T-helper 2 cell treated with Interferon-gamma antibody and Interleukin-4, amounts not matched to agents 5 μg/mL and 100 μg/mL, for 36 hours (primary cell): ENCODE measurements around the gene WHRN.

Experiments used
- DNase-seq: peaks from one replicate; pipeline ENCODE4 v3.0.0; 2021; ENCODE audit warnings: low spot score
- H3K27ac Mint-ChIP-seq: one replicate; pipeline ENCODE4 v1.8.0; 2021; ENCODE audit warnings: mild to moderate bottlenecking, mixed read lengths
- H3K27me3 Mint-ChIP-seq: one replicate; pipeline ENCODE4 v1.8.0; 2021; ENCODE audit warnings: low read depth, mixed read lengths
- H3K36me3 Mint-ChIP-seq: one replicate; pipeline ENCODE4 v1.8.0; 2021; ENCODE audit warnings: low read depth, mixed read lengths
- H3K4me1 Mint-ChIP-seq: one replicate; pipeline ENCODE4 v1.8.0; 2021; ENCODE audit warnings: low read depth, mixed read lengths
- H3K4me3 Mint-ChIP-seq: one replicate; pipeline ENCODE4 v1.8.0; 2022; ENCODE audit warnings: mild to moderate bottlenecking, moderate library complexity, mixed read lengths
- H3K9me3 Mint-ChIP-seq: one replicate; pipeline ENCODE4 v1.8.0; 2021; ENCODE audit warnings: mixed read lengths

Gene WHRN

DNA sequence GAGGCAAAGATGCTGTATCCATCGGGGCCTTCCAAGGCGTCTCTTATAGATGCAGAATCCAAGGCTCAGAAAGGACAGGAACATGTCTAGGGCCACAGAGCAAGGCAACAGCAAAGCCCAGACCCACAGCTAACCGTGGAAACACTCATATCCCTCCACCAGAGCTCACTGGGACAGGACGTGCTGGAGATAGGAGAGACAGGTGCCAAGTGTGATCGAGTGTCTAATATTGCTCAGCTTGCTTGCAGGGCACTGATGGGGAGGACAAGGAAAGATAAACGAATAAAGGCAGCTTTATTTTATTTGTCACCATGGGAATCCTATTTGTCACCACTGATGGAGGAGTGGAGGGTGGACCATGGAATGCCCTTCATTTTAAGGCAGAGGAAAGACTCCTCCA, 73.5 kb downstream of the WHRN start:
- no peak for DNase-seq
- no peak overlapping the region for H3K27ac Mint-ChIP-seq
- H3K4me3 Mint-ChIP-seq: no peak overlapping the region
- H3K27me3 Mint-ChIP-seq: peaks cover 3% of the 10 kb centered on the region
- H3K4me1 Mint-ChIP-seq: peaks cover 6% of the 10 kb centered on the region
- no peaks in the 10 kb centered on the region for H3K9me3 Mint-ChIP-seq
- no peaks in the 10 kb centered on the region for H3K36me3 Mint-ChIP-seq

DNA sequence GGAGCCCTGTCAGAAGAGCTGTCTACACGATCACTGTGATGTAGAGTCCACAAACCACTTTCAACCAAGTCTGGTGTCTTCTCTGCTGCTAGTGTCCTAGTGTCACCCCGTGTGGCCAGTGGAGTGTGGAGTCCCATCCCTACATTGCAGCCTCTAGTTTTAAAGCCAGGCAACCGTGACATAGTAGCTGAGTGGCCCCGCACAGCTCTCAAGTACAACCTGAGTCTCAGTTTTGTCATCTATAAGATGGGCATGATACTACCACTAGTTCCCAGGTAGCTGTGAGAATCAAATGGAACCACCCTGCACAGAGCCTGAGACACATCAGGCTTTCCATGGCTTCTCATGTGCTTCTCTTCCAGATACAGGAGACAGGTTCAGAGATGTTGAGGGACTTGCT, 74.3 kb downstream of the WHRN start:
- DNase-seq: no peak
- Mint-ChIP-seq H3K27me3 (peaks cover 3% of the 10 kb centered on the region), H3K4me1 (peaks cover 6% of the 10 kb centered on the region), H3K27ac (no peak overlapping the region), H3K9me3 (no peaks in the 10 kb centered on the region), H3K36me3 (no peaks in the 10 kb centered on the region), H3K4me3 (no peak overlapping the region)

DNA sequence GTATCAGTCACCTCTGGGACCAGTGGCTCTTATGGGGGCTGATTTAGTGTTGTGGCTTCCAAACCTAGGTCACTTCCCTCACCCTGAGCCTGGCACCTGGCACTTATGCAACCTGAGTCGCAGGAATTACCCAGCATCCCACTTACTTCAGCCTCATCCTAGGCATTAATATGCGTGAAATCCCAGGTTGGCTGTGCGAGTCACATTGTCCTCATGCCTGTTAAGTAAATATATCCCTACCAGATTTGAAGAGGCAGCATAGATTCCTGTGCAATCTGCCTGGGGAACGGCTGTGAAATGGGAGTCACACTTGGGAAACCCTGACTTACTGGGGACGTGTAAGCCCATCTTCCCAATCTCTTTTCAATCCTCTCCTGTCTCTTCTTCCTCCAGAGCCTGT, 74.8 kb downstream of the WHRN start:
- no peaks in the 10 kb centered on the region for H3K36me3 Mint-ChIP-seq
- peaks cover 6% of the 10 kb centered on the region for H3K4me1 Mint-ChIP-seq
- H3K27me3 Mint-ChIP-seq: peaks cover 5% of the 10 kb centered on the region
- no peak for DNase-seq
- H3K4me3 Mint-ChIP-seq: no peak overlapping the region
- no peak overlapping the region for H3K27ac Mint-ChIP-seq
- no peaks in the 10 kb centered on the region for H3K9me3 Mint-ChIP-seq

DNA sequence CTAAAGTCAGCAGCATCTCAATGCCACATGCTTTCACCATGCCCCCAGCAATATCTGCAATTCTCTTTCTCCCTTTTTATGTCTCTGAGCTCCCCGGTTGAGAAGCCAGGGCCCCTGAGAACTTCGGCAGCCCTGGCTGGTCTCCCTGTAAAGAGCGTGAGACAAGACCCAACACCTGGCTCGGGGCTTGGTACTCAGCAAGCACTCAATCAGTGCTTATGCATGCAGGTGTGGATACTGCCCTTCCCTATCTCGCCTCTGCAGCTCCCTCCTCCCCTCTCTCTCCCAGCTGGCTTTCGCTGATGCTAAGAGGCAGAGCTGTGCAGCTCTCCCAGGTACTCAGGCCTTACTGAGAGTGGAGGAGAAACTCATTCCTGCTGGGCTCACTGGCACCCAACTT, 75.8 kb downstream of the WHRN start:
- no peak for DNase-seq
- no peak overlapping the region for H3K27ac Mint-ChIP-seq
- H3K27me3 Mint-ChIP-seq: peaks cover 5% of the 10 kb centered on the region
- H3K9me3 Mint-ChIP-seq: no peaks in the 10 kb centered on the region
- no peaks in the 10 kb centered on the region for H3K36me3 Mint-ChIP-seq
- H3K4me3 Mint-ChIP-seq: no peak overlapping the region
- peaks cover 6% of the 10 kb centered on the region for H3K4me1 Mint-ChIP-seq

DNA sequence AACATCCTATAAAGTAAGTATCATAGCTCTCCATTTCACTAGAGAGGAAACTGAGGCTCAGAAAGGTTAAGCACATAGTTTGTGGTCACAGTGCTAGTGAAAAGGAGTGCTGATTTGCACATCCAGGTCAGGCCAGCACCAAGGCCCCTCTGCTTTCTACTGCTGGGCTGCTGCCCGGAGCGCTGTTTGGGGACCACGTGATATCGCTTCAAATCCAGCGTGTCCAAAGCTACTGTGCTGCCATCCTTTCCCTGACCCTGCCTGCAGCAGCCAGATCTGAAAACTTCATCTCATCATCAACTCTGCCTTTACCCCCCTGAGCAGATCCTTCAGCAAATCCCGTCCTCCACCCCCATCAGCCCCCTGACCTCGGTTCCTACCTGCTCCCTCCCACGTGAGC, 76.8 kb downstream of the WHRN start:
- H3K4me3 Mint-ChIP-seq: no peak overlapping the region
- no peaks in the 10 kb centered on the region for H3K9me3 Mint-ChIP-seq
- no peak overlapping the region for H3K27ac Mint-ChIP-seq
- DNase-seq: no peak
- H3K4me1 Mint-ChIP-seq: peaks cover 2% of the 10 kb centered on the region
- H3K36me3 Mint-ChIP-seq: no peaks in the 10 kb centered on the region
- peaks cover 5% of the 10 kb centered on the region for H3K27me3 Mint-ChIP-seq

DNA sequence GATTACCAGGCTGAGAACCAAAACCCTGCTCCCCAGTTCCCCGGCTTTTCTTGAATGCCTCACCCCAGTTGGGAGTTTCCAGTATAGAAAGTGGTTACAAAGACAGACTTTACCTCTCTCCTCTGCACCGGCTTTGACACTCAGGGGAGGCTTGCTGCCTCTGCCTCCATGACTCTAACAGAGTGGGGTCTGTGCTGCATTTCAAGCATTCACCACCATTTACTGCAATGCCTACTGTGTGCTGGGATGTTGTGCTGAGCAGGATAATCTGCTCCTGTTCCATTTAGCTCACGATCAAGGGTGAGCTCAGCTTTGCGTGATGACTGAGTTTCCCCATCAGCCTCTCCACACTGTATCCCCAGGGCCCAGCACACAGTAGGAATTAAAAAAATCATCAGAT, 77.6 kb downstream of the WHRN start:
- no peak overlapping the region for H3K27ac Mint-ChIP-seq

DNA sequence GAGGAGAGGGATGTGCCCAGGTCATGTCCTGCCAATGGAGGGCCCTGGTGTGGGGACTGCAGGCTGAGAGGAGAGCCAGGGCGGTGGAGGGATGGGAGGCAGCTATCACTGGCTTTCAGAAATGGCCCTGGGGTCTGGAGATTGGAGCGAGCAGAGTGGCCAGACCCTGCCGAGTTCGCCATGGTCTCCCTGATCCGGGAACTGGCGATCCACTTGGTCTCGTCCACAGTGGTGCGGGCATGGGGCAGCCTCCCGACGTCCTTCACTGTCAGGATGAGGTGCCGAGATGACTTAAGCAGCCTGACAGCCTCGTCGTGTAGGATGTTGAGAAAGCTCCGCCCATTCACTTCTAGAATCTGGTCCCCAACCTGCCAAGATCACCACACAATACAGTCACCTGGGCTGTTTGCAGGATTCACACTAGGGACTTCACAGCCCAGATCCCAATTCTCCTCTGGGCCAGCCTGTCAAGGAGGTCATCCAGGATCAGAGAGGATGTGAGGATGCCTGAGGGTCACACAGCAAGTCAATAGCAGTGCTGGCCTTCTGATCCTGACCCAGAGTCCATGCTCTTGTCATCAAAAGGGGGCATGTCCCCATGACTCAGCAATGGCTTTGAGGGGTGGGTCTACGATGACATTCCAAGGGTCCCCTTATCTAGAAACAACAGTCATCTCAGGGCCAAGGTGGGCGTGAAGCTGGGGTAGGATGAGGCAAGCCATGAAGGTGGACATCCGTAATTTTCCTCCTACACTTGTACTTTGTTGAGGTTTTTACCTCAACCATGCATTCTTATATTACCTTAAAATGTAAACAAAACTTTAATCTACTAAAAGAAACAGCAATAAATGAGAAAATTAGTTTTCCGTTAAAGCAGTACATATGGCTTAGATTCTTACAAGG, 79.0 kb downstream of the WHRN start:
- Mint-ChIP-seq H3K4me1 (no peaks in the 10 kb centered on the region), H3K36me3 (no peaks in the 10 kb centered on the region), H3K9me3 (no peaks in the 10 kb centered on the region), H3K27me3 (peaks cover 5% of the 10 kb centered on the region), H3K4me3 (no peak overlapping the region), H3K27ac (no peak overlapping the region)
- no peak for DNase-seq

More for the DNA sequence above, 77.6 kb downstream of the WHRN start:
- Mint-ChIP-seq H3K36me3 (no peaks in the 10 kb centered on the region), H3K4me1 (no peaks in the 10 kb centered on the region), H3K4me3 (no peak overlapping the region), H3K9me3 (no peaks in the 10 kb centered on the region), H3K27me3 (peaks cover 5% of the 10 kb centered on the region)
- no peak for DNase-seq

DNA sequence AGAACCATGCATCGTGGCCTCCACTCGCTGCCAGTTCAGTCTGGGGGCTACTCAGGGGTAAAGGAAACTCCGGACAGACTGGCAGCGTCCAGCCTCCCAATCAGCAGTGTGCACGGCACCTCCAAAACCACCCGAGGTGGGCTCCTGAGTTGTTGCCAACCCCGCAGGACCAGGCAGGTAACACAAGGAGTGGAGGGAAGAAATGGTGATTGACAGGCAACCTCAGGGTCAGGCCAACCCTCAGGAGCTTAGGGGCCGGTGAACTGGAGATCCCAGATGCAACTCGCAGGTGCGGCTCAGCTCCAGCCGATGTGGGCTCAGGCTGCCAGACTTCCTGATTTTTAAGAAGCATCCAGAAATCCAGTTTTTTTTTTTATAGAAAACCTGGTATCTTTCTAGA, 80.1 kb downstream of the WHRN start:
- no peak for DNase-seq
- no peak overlapping the region for H3K27ac Mint-ChIP-seq
- H3K36me3 Mint-ChIP-seq: no peaks in the 10 kb centered on the region
- no peaks in the 10 kb centered on the region for H3K4me1 Mint-ChIP-seq
- peaks cover 2% of the 10 kb centered on the region for H3K27me3 Mint-ChIP-seq
- no peaks in the 10 kb centered on the region for H3K9me3 Mint-ChIP-seq
- no peak overlapping the region for H3K4me3 Mint-ChIP-seq

DNA sequence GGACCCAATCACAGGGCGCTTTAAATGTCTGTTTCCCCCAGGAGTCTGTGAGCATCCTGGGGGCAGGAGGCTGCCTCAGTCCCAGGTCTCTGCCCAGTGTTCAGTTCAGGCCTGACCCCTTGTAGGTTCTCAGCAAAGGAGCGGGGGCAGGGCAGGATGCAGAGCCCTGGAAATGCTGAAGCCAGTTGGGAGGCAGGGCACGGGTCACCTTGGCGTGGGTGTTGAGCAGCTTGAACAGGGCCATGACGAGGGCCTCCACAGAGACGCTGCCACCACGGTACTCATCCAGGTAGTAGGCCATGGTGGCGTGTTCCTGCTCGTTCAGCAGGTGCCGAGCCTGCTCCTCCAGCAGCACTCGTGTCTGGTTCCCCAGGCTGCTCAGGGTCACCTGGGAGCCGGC, 81.1 kb downstream of the WHRN start:
- H3K27ac Mint-ChIP-seq: no peak overlapping the region

DNA sequence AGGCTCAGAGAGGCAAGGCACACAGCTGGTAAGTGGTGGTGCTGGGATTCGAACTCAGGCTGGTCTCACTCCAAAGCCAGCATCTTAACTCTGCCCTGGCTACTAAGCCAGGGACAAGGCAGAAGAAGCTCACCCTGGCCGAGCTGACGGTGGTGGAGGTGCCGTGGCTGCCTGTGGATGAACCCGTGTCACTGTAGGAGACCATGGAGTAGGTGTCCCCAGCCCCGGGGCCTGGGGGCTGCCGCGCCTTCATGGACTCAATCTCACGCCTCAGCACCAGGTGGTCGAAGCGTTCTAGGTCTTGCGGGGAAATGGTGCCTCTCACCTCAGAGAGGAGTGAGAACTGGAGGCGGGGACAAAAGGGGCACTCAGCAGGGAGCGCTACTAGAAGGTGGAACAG, 82.1 kb downstream of the WHRN start:
- no peak overlapping the region for H3K27ac Mint-ChIP-seq
- H3K4me1 Mint-ChIP-seq: peaks cover 6% of the 10 kb centered on the region
- H3K9me3 Mint-ChIP-seq: no peaks in the 10 kb centered on the region
- H3K36me3 Mint-ChIP-seq: no peaks in the 10 kb centered on the region
- H3K4me3 Mint-ChIP-seq: no peak overlapping the region
- DNase-seq: no peak
- H3K27me3 Mint-ChIP-seq: peaks cover 2% of the 10 kb centered on the region

More for the DNA sequence above, 81.1 kb downstream of the WHRN start:
- no peaks in the 10 kb centered on the region for H3K4me1 Mint-ChIP-seq
- no peak overlapping the region for H3K4me3 Mint-ChIP-seq
- H3K27me3 Mint-ChIP-seq: peaks cover 2% of the 10 kb centered on the region
- no peak for DNase-seq
- H3K36me3 Mint-ChIP-seq: no peaks in the 10 kb centered on the region
- no peaks in the 10 kb centered on the region for H3K9me3 Mint-ChIP-seq

DNA sequence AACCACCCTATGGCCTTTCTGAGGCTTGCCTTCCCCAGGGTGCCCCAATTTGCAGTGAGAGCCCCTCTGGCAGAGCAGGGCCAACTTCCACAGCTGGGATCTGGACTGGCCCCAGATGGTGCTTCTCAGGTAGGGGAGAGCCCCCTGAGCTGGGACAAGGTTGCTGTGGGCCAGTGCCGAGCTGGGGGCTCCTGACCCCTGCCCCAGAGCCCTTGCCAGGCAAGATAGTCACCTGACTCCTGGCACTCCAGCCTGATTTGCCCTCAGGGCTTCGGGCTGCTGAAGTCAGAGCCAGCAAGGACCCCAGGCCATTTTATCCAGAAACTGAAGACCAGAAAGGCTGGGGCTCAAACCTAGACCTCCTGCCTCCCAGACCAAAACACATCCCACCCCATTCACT, 84.1 kb downstream of the WHRN start:
- H3K4me1 Mint-ChIP-seq: peaks cover 12% of the 10 kb centered on the region
- no peak overlapping the region for H3K27ac Mint-ChIP-seq
- no peak overlapping the region for H3K4me3 Mint-ChIP-seq
- DNase-seq: no peak
- H3K27me3 Mint-ChIP-seq: peaks cover 2% of the 10 kb centered on the region
- H3K36me3 Mint-ChIP-seq: no peaks in the 10 kb centered on the region
- H3K9me3 Mint-ChIP-seq: no peaks in the 10 kb centered on the region

DNA sequence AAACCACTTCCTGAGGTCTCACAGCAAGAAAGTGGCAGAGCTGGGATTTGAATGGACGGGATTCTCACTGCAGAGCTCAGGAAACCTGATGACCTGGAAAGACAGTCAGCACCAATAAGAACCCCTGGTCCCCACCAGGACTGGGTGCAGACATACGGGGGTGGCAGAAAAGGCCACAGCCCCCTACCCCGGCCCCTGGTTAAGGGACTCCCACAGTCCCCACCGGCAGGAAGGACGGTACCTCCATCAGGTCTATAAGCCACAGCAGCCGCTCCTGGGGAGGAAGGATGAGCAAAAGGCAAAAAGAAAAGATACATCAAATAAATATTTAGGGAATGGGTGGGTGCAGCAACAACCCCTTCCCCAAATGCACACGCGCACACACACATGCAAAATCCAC, 85.5 kb downstream of the WHRN start:
- Mint-ChIP-seq H3K27ac (no peak overlapping the region), H3K27me3 (no peaks in the 10 kb centered on the region), H3K9me3 (no peaks in the 10 kb centered on the region), H3K36me3 (no peaks in the 10 kb centered on the region), H3K4me1 (peaks cover 12% of the 10 kb centered on the region), H3K4me3 (no peak overlapping the region)
- no peak for DNase-seq

DNA sequence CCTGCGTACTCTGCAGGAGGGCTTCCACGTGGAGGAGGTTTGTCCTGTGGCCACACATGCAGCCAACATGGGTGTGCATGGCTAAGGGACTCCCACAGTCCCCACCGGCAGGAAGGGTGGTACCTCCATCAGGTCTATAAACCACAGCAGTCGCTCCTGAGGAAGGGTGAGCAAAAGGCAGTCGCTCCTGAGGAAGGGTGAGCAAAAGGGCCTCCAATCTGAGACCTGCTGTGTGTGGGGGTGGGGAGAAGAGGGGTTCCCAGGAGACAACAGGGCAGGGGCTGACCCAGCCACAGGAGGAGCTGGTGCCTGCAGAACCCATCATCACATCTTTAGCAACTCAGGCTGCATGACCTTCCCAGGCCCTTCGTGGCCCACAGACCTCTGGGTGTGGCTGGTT, 87.2 kb downstream of the WHRN start:
- H3K27me3 Mint-ChIP-seq: no peaks in the 10 kb centered on the region
- H3K36me3 Mint-ChIP-seq: no peaks in the 10 kb centered on the region
- no peak for DNase-seq
- H3K4me1 Mint-ChIP-seq: peaks cover 12% of the 10 kb centered on the region
- H3K9me3 Mint-ChIP-seq: no peaks in the 10 kb centered on the region
- H3K4me3 Mint-ChIP-seq: no peak overlapping the region
- H3K27ac Mint-ChIP-seq: no peak overlapping the region

DNA sequence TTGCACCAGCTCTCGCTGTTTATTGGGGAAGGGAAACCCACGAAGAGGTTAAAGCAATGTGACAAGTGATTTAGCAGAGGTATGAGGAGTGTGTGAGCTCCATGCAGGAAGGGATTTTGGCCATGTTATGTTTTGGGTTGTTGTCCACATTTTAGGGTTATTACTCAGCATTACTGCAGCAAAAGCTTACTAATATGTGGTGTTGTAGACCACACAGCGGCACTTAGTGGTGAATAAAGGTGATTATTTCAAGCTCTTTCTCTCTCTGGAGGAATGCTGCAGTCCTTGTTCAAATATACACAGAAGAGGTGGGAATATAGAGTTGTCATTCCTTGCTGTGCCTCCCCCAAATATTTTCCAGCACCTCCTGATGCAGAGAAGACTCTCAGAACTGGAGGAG, 87.8 kb downstream of the WHRN start:
- Mint-ChIP-seq H3K9me3 (no peaks in the 10 kb centered on the region), H3K36me3 (no peaks in the 10 kb centered on the region), H3K4me3 (no peak overlapping the region), H3K27ac (no peak overlapping the region), H3K4me1 (peaks cover 12% of the 10 kb centered on the region), H3K27me3 (no peaks in the 10 kb centered on the region)
- no peak for DNase-seq

DNA sequence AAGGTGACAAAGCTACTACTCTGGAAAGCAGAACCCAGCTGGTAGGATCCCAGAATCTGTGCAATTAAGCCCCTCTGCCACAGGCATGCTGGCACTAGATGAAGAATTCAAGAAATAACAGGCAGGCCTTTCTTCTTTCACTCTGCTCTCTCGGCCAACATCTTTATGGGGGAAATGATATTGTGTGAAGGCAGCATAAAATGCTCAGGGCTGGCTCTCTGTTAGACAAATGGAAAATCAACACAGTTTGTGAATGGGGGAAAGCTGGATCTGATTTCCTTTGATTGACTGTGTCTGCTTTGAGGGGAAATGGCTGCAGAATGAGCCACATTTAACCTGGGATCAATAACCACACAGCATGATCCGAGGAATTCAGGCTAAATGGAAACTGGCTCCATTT, 88.4 kb downstream of the WHRN start:
- Mint-ChIP-seq H3K4me3 (no peak overlapping the region), H3K27ac (no peak overlapping the region), H3K9me3 (no peaks in the 10 kb centered on the region), H3K36me3 (no peaks in the 10 kb centered on the region), H3K4me1 (peaks cover 12% of the 10 kb centered on the region), H3K27me3 (no peaks in the 10 kb centered on the region)
- DNase-seq: no peak
